Measurements from ENCODE around the gene LIPT1. TPM values are rescaled to one million over a fixed set of nuclear protein-coding genes. Genes with fewer than 3 reads are reported as not detected.

Gene LIPT1
- total RNA-seq, 4 donors from 2014 or later: 3.6 to 10.9 (median 5.8) TPM

DNA sequence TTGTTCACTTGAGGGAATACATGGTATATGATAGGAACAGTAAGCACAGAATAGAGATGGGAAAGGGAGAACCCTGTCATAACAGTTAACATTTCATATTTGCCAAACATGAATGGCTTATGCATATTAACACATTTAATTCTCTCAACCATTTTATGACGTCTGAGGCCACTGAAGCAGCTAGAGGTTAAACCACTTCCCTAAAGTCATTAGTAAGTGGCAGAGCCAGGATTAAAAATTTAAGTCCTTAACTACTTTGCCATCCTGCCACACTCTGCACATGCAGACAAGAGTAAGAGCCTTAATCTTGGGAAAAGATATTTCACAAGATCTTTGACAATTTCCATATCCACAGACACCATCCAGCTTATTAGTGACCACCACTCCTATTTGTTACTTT, 2.1 kb downstream of the LIPT1 start:
- TF ChIP-seq, protein P1, sequence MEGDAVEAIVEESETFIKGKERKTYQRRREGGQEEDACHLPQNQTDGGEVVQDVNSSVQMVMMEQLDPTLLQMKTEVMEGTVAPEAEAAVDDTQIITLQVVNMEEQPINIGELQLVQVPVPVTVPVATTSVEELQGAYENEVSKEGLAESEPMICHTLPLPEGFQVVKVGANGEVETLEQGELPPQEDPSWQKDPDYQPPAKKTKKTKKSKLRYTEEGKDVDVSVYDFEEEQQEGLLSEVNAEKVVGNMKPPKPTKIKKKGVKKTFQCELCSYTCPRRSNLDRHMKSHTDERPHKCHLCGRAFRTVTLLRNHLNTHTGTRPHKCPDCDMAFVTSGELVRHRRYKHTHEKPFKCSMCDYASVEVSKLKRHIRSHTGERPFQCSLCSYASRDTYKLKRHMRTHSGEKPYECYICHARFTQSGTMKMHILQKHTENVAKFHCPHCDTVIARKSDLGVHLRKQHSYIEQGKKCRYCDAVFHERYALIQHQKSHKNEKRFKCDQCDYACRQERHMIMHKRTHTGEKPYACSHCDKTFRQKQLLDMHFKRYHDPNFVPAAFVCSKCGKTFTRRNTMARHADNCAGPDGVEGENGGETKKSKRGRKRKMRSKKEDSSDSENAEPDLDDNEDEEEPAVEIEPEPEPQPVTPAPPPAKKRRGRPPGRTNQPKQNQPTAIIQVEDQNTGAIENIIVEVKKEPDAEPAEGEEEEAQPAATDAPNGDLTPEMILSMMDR (IDR thresholded peaks at IDR 0.05; ENCODE audit: low read depth): no peak

DNA sequence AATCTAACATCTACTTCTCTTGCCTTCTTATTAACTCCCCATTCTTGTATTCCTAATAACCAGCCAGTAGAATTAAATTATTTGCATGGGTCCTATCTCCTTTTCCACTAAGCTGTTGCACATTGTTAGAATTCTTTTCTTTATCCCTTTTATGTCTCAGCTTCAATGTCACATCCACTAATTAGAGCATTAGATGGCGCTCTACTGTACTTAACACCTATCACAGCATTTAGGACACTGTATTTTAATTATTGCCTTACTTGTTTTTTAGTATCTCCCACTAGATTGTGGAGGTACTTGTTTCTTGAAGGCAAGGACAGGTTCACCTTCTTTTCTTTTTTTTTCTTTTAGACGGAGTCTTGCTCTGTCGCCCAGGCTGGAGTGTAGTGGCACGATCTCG, 3.8 kb downstream of the LIPT1 start:
- TF ChIP-seq, protein P1 (IDR thresholded peaks at IDR 0.05; ENCODE audit: low read depth): no peak

DNA sequence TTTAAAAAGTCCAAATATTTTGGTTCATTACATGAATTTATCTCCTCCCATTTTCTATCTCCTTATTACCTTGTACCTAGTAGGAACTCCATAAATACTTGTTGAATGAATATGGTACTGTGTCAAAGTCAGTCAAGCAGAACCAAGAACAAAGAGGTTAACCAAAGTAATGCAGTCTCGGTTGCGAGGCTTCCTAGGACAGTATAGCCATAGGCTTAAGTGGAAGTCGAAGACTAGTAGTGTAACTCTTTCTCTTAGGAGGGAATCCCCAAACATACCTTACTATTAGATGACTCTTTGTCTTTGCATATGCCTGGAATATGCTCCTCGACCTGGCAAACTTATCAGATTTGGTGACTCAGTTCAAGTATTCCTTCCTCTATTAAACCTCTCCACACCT, 4.8 kb downstream of the LIPT1 start:
- TF ChIP-seq, protein P1 (IDR thresholded peaks at IDR 0.05; ENCODE audit: low read depth): no peak

DNA sequence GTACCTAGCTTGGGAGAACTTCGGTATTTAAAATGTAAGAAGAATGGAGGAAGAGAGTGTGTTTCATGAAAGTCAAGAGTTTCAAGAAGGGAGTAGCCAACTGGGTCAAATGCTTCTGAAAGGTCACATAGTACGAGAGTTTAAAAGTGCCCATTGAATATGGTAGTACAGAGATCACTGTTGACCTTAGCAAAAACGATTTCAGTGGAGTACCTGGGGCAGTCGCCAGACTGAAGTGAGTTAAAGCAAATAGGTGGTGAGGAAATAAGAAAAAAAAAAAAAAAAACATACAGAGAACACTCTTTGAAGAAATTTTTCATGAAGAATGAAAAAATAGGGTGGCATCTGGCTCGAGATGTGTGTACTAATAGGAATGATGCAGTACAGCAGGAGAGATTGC, 11.5 kb downstream of the LIPT1 start:
- TF ChIP-seq, protein P1 (IDR thresholded peaks at IDR 0.05; ENCODE audit: low read depth): no peak

DNA sequence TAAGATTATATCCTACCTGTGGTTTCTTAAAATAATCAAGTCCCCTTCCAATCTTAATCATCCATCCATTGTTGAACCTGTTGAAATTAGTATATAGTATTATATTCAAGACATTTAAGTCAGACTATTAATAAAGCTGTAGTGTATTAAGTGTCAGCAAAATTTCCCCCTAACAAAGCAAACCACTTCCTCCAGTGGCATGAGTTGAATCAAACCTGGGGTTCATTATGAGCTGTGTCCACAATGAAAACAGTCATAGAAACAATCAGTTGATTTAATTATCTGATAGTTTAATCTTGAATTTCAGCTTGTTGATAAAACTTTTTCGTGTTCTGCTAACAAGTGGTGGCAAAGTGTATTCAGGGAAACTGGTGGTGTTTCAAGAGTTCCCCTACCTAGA, 14.8 kb downstream of the LIPT1 start:
- TF ChIP-seq, protein P1 (IDR thresholded peaks at IDR 0.05; ENCODE audit: low read depth): no peak

DNA sequence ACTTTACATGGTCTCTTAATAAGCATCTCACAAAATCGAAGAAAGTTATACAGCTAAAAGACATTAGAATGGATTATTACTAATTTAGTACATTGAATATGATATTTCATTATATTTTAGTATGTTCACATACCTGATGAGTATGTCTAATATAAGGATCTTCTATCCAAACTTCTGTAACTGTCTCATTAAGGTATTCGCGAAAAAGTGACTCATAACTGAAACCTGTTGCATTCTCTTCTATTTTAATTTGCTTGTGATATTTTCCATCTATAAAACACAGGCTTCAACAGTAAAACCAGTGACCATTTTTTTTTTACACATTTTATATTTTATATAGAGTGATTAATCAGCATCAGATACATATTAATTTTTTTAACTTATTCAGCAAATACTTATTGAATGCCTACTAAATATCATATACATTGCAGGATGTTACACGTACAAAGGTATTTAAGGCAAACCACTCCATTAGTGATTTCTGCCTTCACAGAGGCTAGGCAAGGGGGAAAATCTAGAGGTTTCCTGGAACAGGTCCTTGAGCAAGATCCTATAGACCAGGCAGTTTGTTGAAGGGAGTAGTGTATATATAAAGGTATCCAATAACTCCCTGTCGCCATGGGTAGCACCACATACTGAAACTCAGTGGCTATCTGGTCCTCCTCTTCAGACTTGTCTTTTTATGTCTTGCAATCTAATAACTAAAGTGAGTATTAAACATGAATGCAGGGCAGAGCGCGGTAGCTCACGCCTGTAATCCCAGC, 16.8 kb downstream of the LIPT1 start:
- TF ChIP-seq, protein P1 (IDR thresholded peaks at IDR 0.05; ENCODE audit: low read depth): no peak

DNA sequence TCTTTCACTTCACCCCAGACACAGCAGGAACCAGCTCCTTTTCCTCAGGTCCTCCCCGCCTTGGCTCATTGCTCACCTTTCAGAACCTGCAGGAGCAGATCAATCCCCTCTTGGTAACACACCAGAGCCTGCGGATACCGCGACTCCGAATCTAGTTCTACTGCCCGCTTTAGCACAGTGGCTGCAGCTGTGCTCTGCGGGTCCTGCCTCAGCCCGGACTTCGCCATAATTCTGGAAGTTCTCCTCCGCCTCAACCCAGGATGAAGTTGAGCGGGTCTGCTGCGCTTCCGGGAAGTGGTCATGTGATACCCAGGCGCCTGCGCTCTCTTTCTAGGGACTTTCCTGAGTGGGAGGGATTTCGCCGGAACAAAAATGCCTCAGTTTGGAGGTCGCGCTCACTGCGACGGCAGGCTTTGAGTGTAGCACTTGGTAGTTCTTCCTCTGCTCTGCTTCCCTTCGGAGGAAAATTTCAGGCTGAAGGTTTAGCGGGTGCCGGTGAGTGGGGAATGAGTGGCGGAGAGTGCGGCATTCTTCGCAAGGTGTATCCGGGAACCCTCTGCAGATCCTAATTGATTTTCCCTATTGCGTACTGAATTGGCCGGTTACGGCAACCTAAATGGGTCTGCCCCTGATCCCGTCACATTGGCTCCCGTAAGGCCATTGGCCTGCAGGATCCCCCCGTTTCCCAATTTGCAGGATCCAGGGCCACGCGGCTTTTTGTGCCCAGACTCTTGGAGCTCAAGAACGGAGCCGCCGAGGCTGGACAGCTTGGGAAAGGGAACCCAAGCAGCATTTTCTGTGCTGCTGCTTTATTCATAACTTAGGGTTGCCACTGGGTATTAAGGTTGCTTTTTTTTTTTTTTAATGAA, 26.2 kb downstream of the LIPT1 start, which contains the start of the genes MITD1 and MRPL30:
MITD1 (minus strand) TSS at position 304 of the 869 bp plus-strand sequence; CDS start at position 227, 77 bp downstream.
MRPL30 (plus strand) TSS at position 430 of the 869 bp plus-strand sequence. CDS start 5,020 bp downstream, outside the sequence.
- TF ChIP-seq, protein P1 (IDR thresholded peaks at IDR 0.05; ENCODE audit: low read depth): no peak

All from subcutaneous adipose tissue (tissue), 4 donors.